Neural cell (in vitro differentiated cells): ENCODE measurements around the gene ASCL2. TPM values are rescaled to one million over a fixed set of nuclear protein-coding genes. Genes with fewer than 3 reads are reported as not detected.

Experiments used
- H2AFZ ChIP-seq: fragments of 200-600, 300-800 bp; sonication (generic), shearing (Covaris generic); 2 replicates; pipeline ENCODE4 v1.6.0; 2014; ENCODE audit warnings: low read depth, mild to moderate bottlenecking, antibody characterized with exemption, low read length, moderate library complexity
- H3F3A ChIP-seq: fragments of 200-600 bp; shearing (Covaris generic); 2 replicates; pipeline ENCODE4 v1.6.1; 2016; ENCODE audit warnings: mild to moderate bottlenecking, moderate library complexity, mixed read lengths, antibody characterized with exemption, low read length; ENCODE audit not compliant: insufficient read depth, poor library complexity, severe bottlenecking
- H3K27ac ChIP-seq: fragments of 200-600, 300-800 bp; sonication (generic), shearing (Covaris generic); 2 replicates; pipeline ENCODE4 v1.5.1; 2014; ENCODE audit warnings: mild to moderate bottlenecking, low read length, moderate library complexity
- H3K27me3 ChIP-seq: fragments of 300-800, 200-600 bp; sonication (generic), shearing (Covaris generic); 2 replicates; pipeline ENCODE4 v1.6.0; 2014; ENCODE audit warnings: mild to moderate bottlenecking, low read depth, low read length, moderate library complexity; ENCODE audit not compliant: insufficient read depth
- H3K36me3 ChIP-seq: fragments of 300-800, 200-600 bp; sonication (generic), shearing (Covaris generic); 2 replicates; pipeline ENCODE4 v1.5.1; 2014; ENCODE audit warnings: mild to moderate bottlenecking, antibody characterized with exemption, low read length, moderate library complexity; ENCODE audit not compliant: insufficient read depth
- H3K4me2 ChIP-seq: fragments of 300-800, 200-600 bp; sonication (generic), shearing (Covaris generic); 2 replicates; pipeline ENCODE4 v1.6.0; 2014; ENCODE audit warnings: mild to moderate bottlenecking, low read length
- H3K4me3 ChIP-seq: fragments of 300-800, 200-600 bp; sonication (generic), shearing (Covaris generic); 2 replicates; pipeline ENCODE4 v1.5.1; 2014; ENCODE audit warnings: mild to moderate bottlenecking, low read length, moderate library complexity
- H3K79me2 ChIP-seq: fragments of 200-600 bp; shearing (Covaris generic); replicated peaks from 2 replicates; pipeline ENCODE4 v1.6.0; 2014; ENCODE audit warnings: mild to moderate bottlenecking, low read length, moderate library complexity; ENCODE audit not compliant: insufficient read depth
- H3K9ac ChIP-seq: fragments of 300-800, 200-600 bp; sonication (generic), shearing (Covaris generic); 2 replicates; pipeline ENCODE4 v1.6.1; 2016; ENCODE audit warnings: mild to moderate bottlenecking, low read length, mixed read lengths
- H3K9me2 ChIP-seq: fragments of 200-600 bp; shearing (Covaris generic); 2 replicates; pipeline ENCODE4 v1.6.1; 2016; ENCODE audit warnings: mild to moderate bottlenecking, low read length, mixed read lengths; ENCODE audit not compliant: insufficient read depth
- H3K9me3 ChIP-seq: fragments of 200-600, 300-800 bp; sonication (generic), shearing (Covaris generic); 2 replicates; pipeline ENCODE4 v1.6.1; 2016; ENCODE audit warnings: mild to moderate bottlenecking, mixed run types, low read length, moderate library complexity, mixed read lengths
- H4K20me1 ChIP-seq: fragments of 200-600 bp; shearing (Covaris generic); 2 replicates; pipeline ENCODE4 v1.6.1; 2016; ENCODE audit warnings: mild to moderate bottlenecking, mixed run types; ENCODE audit not compliant: insufficient read depth
- EP300 ChIP-seq: fragments of 450-650 bp; conservative IDR thresholded peaks from 2 replicates; pipeline ENCODE4 v1.6.1; 2014; ENCODE audit warnings: antibody characterized with exemption, mild to moderate bottlenecking, moderate library complexity; ENCODE audit not compliant: poor library complexity, severe bottlenecking
- EZH2 ChIP-seq: fragments of 200-600, 300-800 bp; shearing (Covaris generic), sonication (generic); IDR thresholded peaks from 2 replicates; pipeline ENCODE4 v1.6.1; 2014; ENCODE audit warnings: antibody characterized with exemption, low read length, borderline replicate concordance, mild to moderate bottlenecking; ENCODE audit not compliant: insufficient read depth, poor library complexity, severe bottlenecking
- MXI1 ChIP-seq: fragments of 450-650 bp; conservative IDR thresholded peaks from 2 replicates; pipeline ENCODE4 v1.6.1; 2014; ENCODE audit warnings: antibody characterized with exemption, mild to moderate bottlenecking; ENCODE audit not compliant: poor library complexity, severe bottlenecking
- POLR2AphosphoS5 ChIP-seq: IDR thresholded peaks from 2 replicates; pipeline ENCODE4 v1.6.1; 2012
- RAD21 ChIP-seq: fragments of 450-650 bp; conservative IDR thresholded peaks from 2 replicates; pipeline ENCODE4 v1.6.1; 2014; ENCODE audit warnings: antibody characterized with exemption, mild to moderate bottlenecking, moderate library complexity
- REST ChIP-seq: IDR thresholded peaks from 2 replicates; pipeline ENCODE4 v1.6.1; 2012; ENCODE audit warnings: borderline replicate concordance
- SMC3 ChIP-seq: fragments of 450-650 bp; conservative IDR thresholded peaks from 2 replicates; pipeline ENCODE4 v1.6.1; 2014; ENCODE audit warnings: antibody characterized with exemption, mild to moderate bottlenecking, moderate library complexity; ENCODE audit not compliant: poor library complexity
- TAF1 ChIP-seq: IDR thresholded peaks from 2 replicates; pipeline ENCODE4 v1.6.1; 2012; ENCODE audit warnings: low read depth
- polyA plus RNA-seq: library from polyadenylated mRNA; depleted of rRNA; stranded (reverse); fragments of >200 nt; gene quantifications from 2 replicates; pipeline ENCODE4 v1.2.3, GENCODE V29; 2014
- TF ChIP-seq, protein P1 (sequence below): fragments of 450-650 bp; IDR thresholded peaks from 2 replicates; pipeline ENCODE4 v1.5.1; 2014; ENCODE audit warnings: antibody characterized with exemption, mild to moderate bottlenecking, moderate library complexity; ENCODE audit not compliant: poor library complexity, severe bottlenecking

ASCL2 gene
- polyA plus RNA-seq, 1 donor from 2014 or later, result not detected

- Histone ChIP-seq H3K9me3 (no peaks in the 10 kb centered on the region), H4K20me1 (no peaks in the 10 kb centered on the region), H3K36me3 (no peaks in the 10 kb centered on the region), H3K27me3 (no peaks in the 10 kb centered on the region), H2AFZ (no peak overlapping the region), H3K9me2 (no peaks in the 10 kb centered on the region), H3K4me2 (no peak overlapping the region), H3K79me2 (no peaks in the 10 kb centered on the region), H3K4me3 (no peak overlapping the region), H3F3A (no peaks in the 10 kb centered on the region), H3K27ac (no peak overlapping the region), H3K9ac (no peak overlapping the region)
- TF ChIP-seq RAD21 (no peak), EP300 (no peak), POLR2AphosphoS5 (no peak), REST (no peak), MXI1 (no peak), EZH2 (no peak), SMC3 (no peak)
- TF ChIP-seq, protein P1, sequence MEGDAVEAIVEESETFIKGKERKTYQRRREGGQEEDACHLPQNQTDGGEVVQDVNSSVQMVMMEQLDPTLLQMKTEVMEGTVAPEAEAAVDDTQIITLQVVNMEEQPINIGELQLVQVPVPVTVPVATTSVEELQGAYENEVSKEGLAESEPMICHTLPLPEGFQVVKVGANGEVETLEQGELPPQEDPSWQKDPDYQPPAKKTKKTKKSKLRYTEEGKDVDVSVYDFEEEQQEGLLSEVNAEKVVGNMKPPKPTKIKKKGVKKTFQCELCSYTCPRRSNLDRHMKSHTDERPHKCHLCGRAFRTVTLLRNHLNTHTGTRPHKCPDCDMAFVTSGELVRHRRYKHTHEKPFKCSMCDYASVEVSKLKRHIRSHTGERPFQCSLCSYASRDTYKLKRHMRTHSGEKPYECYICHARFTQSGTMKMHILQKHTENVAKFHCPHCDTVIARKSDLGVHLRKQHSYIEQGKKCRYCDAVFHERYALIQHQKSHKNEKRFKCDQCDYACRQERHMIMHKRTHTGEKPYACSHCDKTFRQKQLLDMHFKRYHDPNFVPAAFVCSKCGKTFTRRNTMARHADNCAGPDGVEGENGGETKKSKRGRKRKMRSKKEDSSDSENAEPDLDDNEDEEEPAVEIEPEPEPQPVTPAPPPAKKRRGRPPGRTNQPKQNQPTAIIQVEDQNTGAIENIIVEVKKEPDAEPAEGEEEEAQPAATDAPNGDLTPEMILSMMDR, result no peak
Observed at GRCh38 chr11:2280208-2280607, 9.8 kb upstream of the ASCL2 start.

GRCh38 chr11:2277933-2278523 lies 7.6 kb upstream of the ASCL2 start:
- H3K9me2 ChIP-seq, result no peaks in the 10 kb centered on the region
- no peak overlapping the region for H3K4me2 ChIP-seq
- H3K27me3 ChIP-seq, result peaks cover 3% of the 10 kb centered on the region
- TF ChIP-seq, protein P1, result no peak
- TF ChIP-seq POLR2AphosphoS5, result no peak
- TF ChIP-seq TAF1, result no peak
- TF ChIP-seq MXI1, result no peak
- no peak for TF ChIP-seq EZH2
- no peak for TF ChIP-seq REST
- H3K9ac ChIP-seq, result no peak overlapping the region
- no peak overlapping the region for H3K27ac ChIP-seq
- no peaks in the 10 kb centered on the region for H3K36me3 ChIP-seq
- no peaks in the 10 kb centered on the region for H3F3A ChIP-seq
- H3K4me3 ChIP-seq, result no peak overlapping the region
- no peaks in the 10 kb centered on the region for H4K20me1 ChIP-seq
- H3K79me2 ChIP-seq, result no peaks in the 10 kb centered on the region
- no peak overlapping the region for H2AFZ ChIP-seq
- no peaks in the 10 kb centered on the region for H3K9me3 ChIP-seq
